Adrenal gland (tissue), 5 donors: ENCODE data around the gene BMERB1.

Experiments used
- POLR2A ChIP-seq, 2 donors: fragments of 450-650 bp; IDR thresholded peaks; one replicate each; pipeline ENCODE4 v1.6.1; 2017; ENCODE audit warnings: antibody characterized with exemption in 2 of 2, mild to moderate bottlenecking in 2 of 2, moderate library complexity in 1 of 2
- TF ChIP-seq, protein P1 (sequence below), 6 experiments: fragments of 450-650 bp in 4 of 6; fragments of 200-600 bp in 2 of 6; sonication (generic) in 1 of 6; IDR thresholded peaks; 1 replicate in 5 of 6; 2 replicates in 1 of 6; pipeline versions ENCODE4 v1.5.1 to v1.8.0; 2016 to 2021; ENCODE audit warnings: antibody characterized with exemption in 6 of 6, mild to moderate bottlenecking in 2 of 6, moderate library complexity in 1 of 6
- donor health status: DM: no; HTN: no; CAD: no.

DNA sequence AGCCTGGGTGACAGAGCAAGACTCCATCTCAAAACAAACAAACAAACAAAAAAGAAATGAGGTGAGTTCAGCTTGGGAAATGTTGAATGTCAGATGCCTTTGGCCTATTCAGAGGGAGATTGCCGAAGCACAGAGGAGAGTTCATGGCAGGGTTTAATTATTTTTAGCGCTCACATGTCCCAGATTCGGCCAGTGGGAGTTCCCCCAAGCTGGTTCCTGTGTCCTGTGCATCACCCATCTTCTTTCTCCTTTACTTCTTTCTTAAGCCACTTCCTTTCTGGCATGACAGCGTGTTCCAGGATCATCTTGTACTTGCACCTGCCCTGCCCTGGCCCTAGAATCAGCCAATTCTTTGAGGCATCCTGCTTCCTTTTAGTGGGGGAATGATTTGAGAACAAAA, 29.6 kb upstream of the BMERB1 start:
- TF ChIP-seq, protein P1, sequence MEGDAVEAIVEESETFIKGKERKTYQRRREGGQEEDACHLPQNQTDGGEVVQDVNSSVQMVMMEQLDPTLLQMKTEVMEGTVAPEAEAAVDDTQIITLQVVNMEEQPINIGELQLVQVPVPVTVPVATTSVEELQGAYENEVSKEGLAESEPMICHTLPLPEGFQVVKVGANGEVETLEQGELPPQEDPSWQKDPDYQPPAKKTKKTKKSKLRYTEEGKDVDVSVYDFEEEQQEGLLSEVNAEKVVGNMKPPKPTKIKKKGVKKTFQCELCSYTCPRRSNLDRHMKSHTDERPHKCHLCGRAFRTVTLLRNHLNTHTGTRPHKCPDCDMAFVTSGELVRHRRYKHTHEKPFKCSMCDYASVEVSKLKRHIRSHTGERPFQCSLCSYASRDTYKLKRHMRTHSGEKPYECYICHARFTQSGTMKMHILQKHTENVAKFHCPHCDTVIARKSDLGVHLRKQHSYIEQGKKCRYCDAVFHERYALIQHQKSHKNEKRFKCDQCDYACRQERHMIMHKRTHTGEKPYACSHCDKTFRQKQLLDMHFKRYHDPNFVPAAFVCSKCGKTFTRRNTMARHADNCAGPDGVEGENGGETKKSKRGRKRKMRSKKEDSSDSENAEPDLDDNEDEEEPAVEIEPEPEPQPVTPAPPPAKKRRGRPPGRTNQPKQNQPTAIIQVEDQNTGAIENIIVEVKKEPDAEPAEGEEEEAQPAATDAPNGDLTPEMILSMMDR (IDR thresholded peaks at IDR 0.05): no peak
- TF ChIP-seq POLR2A (IDR thresholded peaks at IDR 0.05): no peak
